ENCODE data around the gene CFHR1.

DNA sequence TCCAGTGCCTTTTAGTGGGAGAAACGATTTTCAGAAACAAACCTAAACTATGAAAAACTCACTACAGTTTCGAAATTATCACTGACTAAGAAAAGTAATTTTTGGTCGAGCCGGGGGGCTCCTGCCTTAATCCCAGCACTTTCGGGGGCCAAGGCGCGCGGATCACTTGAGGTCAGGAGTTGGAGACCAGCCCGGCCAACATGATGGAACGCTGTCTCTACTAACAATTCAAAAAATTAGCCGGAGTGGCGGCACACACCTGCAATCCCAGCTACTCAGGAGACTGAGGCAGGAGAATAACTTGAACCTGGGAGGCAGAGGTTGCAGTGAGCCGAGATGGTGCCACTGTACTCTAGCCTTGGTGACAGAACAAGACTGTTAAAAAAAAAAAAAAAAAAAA, 41.9 kb upstream of the CFHR1 start:
- TF ChIP-seq, protein P1, sequence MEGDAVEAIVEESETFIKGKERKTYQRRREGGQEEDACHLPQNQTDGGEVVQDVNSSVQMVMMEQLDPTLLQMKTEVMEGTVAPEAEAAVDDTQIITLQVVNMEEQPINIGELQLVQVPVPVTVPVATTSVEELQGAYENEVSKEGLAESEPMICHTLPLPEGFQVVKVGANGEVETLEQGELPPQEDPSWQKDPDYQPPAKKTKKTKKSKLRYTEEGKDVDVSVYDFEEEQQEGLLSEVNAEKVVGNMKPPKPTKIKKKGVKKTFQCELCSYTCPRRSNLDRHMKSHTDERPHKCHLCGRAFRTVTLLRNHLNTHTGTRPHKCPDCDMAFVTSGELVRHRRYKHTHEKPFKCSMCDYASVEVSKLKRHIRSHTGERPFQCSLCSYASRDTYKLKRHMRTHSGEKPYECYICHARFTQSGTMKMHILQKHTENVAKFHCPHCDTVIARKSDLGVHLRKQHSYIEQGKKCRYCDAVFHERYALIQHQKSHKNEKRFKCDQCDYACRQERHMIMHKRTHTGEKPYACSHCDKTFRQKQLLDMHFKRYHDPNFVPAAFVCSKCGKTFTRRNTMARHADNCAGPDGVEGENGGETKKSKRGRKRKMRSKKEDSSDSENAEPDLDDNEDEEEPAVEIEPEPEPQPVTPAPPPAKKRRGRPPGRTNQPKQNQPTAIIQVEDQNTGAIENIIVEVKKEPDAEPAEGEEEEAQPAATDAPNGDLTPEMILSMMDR (IDR thresholded peaks at IDR 0.05; ENCODE audit: insufficient read depth, low read depth, low read length): no peak
- no peak for TF ChIP-seq EZH2 (IDR thresholded peaks at IDR 0.05; ENCODE audit: insufficient read depth, low read length)

Data from astrocyte (in vitro differentiated cells and primary cell).